CD4-positive, CD25-positive, alpha-beta regulatory T cell (primary cell): Measurements from ENCODE around the gene SLC18B1. TPM values are rescaled to one million over a fixed set of nuclear protein-coding genes. Genes with fewer than 3 reads are reported as not detected.

Experiments
- ATAC-seq, 2 donors: fragments of 150-1000 bp; cut with Tn5 transposase; one replicate each; pipeline ENCODE4 v1.10.0; 2021; ENCODE audit warnings: low read depth in 2 of 2, moderate number of reproducible peaks in 2 of 2, moderate library complexity in 1 of 2
- DNase-seq, 3 donors: peaks; one replicate each; pipeline versions ENCODE4 v3.0.0 to v3.0.0-alpha.2; 2012 to 2022; ENCODE audit warnings: mixed read lengths in 1 of 3
- H3K27ac ChIP-seq: one replicate; pipeline ENCODE4 v1.7.0; 2013; ENCODE audit warnings: mild to moderate bottlenecking, low read length; ENCODE audit not compliant: insufficient read depth, poor library complexity, severe bottlenecking
- H3K27me3 ChIP-seq: one replicate; pipeline ENCODE4 v1.7.0; 2013; ENCODE audit warnings: low read length; ENCODE audit not compliant: control insufficient read depth, insufficient read depth
- H3K36me3 ChIP-seq: one replicate; pipeline ENCODE4 v1.7.0; 2013; ENCODE audit warnings: mild to moderate bottlenecking, low read length, moderate library complexity; ENCODE audit not compliant: control insufficient read depth, insufficient read depth
- H3K4me1 ChIP-seq: 2 replicates; pipeline ENCODE4 v1.7.0; 2013; ENCODE audit warnings: mild to moderate bottlenecking, low read length; ENCODE audit not compliant: insufficient read depth, control insufficient read depth, poor library complexity, severe bottlenecking
- H3K4me3 ChIP-seq: one replicate; pipeline ENCODE4 v1.7.0; 2013; ENCODE audit warnings: low read depth, mild to moderate bottlenecking, low read length, moderate library complexity
- H3K9me3 ChIP-seq, 2 experiments: 1 replicate in 1 of 2; 2 replicates in 1 of 2; pipeline ENCODE4 v1.7.0; 2013; ENCODE audit warnings: low read length in 2 of 2, mild to moderate bottlenecking in 1 of 2, moderate library complexity in 1 of 2; ENCODE audit not compliant: control insufficient read depth in 2 of 2
- H3K27ac Mint-ChIP-seq, 3 donors: one replicate each; pipeline ENCODE4 v1.8.0; 2020 to 2022; ENCODE audit warnings: mild to moderate bottlenecking in 3 of 3, mixed read lengths in 3 of 3, moderate library complexity in 2 of 3
- H3K27me3 Mint-ChIP-seq: one replicate; pipeline ENCODE4 v1.8.0; 2022; ENCODE audit warnings: mild to moderate bottlenecking, mixed read lengths
- H3K36me3 Mint-ChIP-seq: one replicate; pipeline ENCODE4 v1.8.0; 2020; ENCODE audit warnings: mixed read lengths
- H3K4me1 Mint-ChIP-seq, 4 donors: one replicate each; pipeline ENCODE4 v1.8.0; 2020 to 2022; ENCODE audit warnings: mixed read lengths in 4 of 4, mild to moderate bottlenecking in 1 of 4
- H3K4me3 Mint-ChIP-seq, 4 donors: one replicate each; pipeline ENCODE4 v1.8.0; 2020 to 2022; ENCODE audit warnings: mild to moderate bottlenecking in 4 of 4, mixed read lengths in 4 of 4, moderate library complexity in 3 of 4
- H3K9me3 Mint-ChIP-seq, 7 donors: one replicate each; pipeline ENCODE4 v1.8.0; 2020 to 2022; ENCODE audit warnings: mixed read lengths in 7 of 7, mild to moderate bottlenecking in 3 of 7, moderate library complexity in 2 of 7
- polyA plus RNA-seq, 4 donors: library from polyadenylated mRNA; unstranded; fragments of 300-500 nt; fragmentation: Illumina TruSeq; gene quantifications; one replicate each; pipeline ENCODE4 v1.2.3, GENCODE V29; 2021
- total RNA-seq: library from RNA; stranded (reverse); gene quantifications from one replicate; pipeline ENCODE4 v1.2.3, GENCODE V29; 2022

SLC18B1 gene
- total and polyA plus RNA-seq, 5 donors from 2014 or later: 9.8 to 28.2 (median 23.0) TPM

- ATAC-seq (no peak), DNase-seq (peak in 1 of 3 donors; percentile 31)
- Mint-ChIP-seq H3K9me3 (peaks cover 0 to 1% (median 0%) of the 10 kb centered on the region in 7 donors), H3K4me1 (peaks cover 0 to 17% (median 7%) of the 10 kb centered on the region in 4 donors), H3K36me3 (no peaks in the 10 kb centered on the region), H3K4me3 (no peak overlapping the region), H3K27me3 (peaks cover 9% of the 10 kb centered on the region), H3K27ac (no peak overlapping the region)
- Histone ChIP-seq H3K9me3 (no peaks in the 10 kb centered on the region), H3K27ac (no peak overlapping the region), H3K36me3 (no peaks in the 10 kb centered on the region), H3K4me1 (no peaks in the 10 kb centered on the region), H3K4me3 (peak overlapping the region; percentile 34), H3K27me3 (no peaks in the 10 kb centered on the region)
Measured at GRCh38 chr6:132725947-132726607, 72.4 kb downstream of the SLC18B1 start.

GRCh38 chr6:132725471-132725870, 73.0 kb downstream of the SLC18B1 start:
- Mint-ChIP-seq H3K4me1 (peaks cover 0 to 17% (median 7%) of the 10 kb centered on the region in 4 donors), H3K36me3 (no peaks in the 10 kb centered on the region), H3K9me3 (peaks cover 0 to 1% (median 0%) of the 10 kb centered on the region in 7 donors), H3K27me3 (peaks cover 9% of the 10 kb centered on the region), H3K4me3 (no peak overlapping the region), H3K27ac (no peak overlapping the region)
- no peaks in the 10 kb centered on the region for H3K4me1 ChIP-seq
- ATAC-seq (no peak), DNase-seq (no peak)
- no peaks in the 10 kb centered on the region for H3K9me3 ChIP-seq
- H3K27me3 ChIP-seq: no peaks in the 10 kb centered on the region
- no peak overlapping the region for H3K4me3 ChIP-seq
- H3K36me3 ChIP-seq: no peaks in the 10 kb centered on the region
- H3K27ac ChIP-seq: no peak overlapping the region

GRCh38 chr6:132719736-132720448, 78.5 kb downstream of the SLC18B1 start:
- Histone ChIP-seq H3K27ac (no peak overlapping the region), H3K36me3 (no peaks in the 10 kb centered on the region), H3K27me3 (no peaks in the 10 kb centered on the region), H3K4me1 (no peaks in the 10 kb centered on the region), H3K4me3 (no peak overlapping the region), H3K9me3 (no peaks in the 10 kb centered on the region)
- no peak overlapping the region for H3K27ac Mint-ChIP-seq
- H3K9me3 Mint-ChIP-seq: peaks cover 0 to 1% (median 0%) of the 10 kb centered on the region in 7 donors
- no peak overlapping the region for H3K4me3 Mint-ChIP-seq
- ATAC-seq (no peak), DNase-seq (no peak)
- H3K27me3 Mint-ChIP-seq: peaks cover 9% of the 10 kb centered on the region
- H3K4me1 Mint-ChIP-seq: no peaks in the 10 kb centered on the region
- H3K36me3 Mint-ChIP-seq: no peaks in the 10 kb centered on the region

Other genes with a start within 250 kb of the SLC18B1 start
- not detected for gene TAAR8, start 246.0 kb downstream of the SLC18B1 start, total RNA-seq
- gene TAAR8, start 246.0 kb downstream of the SLC18B1 start, polyA plus RNA-seq: not detected
- gene TAAR6, start 228.3 kb downstream of the SLC18B1 start, total RNA-seq: not detected
- gene TAAR6, start 228.3 kb downstream of the SLC18B1 start, polyA plus RNA-seq: not detected
- gene TAAR5, start 208.9 kb downstream of the SLC18B1 start, total RNA-seq: not detected
- gene TAAR5, start 208.9 kb downstream of the SLC18B1 start, polyA plus RNA-seq: not detected
- gene TAAR2, start 174.4 kb downstream of the SLC18B1 start, total RNA-seq: not detected
- gene TAAR2, start 174.4 kb downstream of the SLC18B1 start, polyA plus RNA-seq: not detected
- not detected for gene TAAR1, start 139.5 kb downstream of the SLC18B1 start, total RNA-seq
- gene TAAR1, start 139.5 kb downstream of the SLC18B1 start, polyA plus RNA-seq: not detected
- gene VNN1, start 84.6 kb downstream of the SLC18B1 start, total RNA-seq: not detected
- under 1 TPM in 1 of 4 donors, not detected in 3; 0.07 TPM for gene VNN1, start 84.6 kb downstream of the SLC18B1 start, polyA plus RNA-seq
- gene VNN2, start 40.7 kb downstream of the SLC18B1 start, total RNA-seq: 4.1 TPM
- 10 to 100 TPM; 12.4 to 34.0 (median 21.3) TPM for gene VNN2, start 40.7 kb downstream of the SLC18B1 start, polyA plus RNA-seq
- 1,498 TPM for gene RPS12, start 15.9 kb upstream of the SLC18B1 start, total RNA-seq
- gene RPS12, start 15.9 kb upstream of the SLC18B1 start, polyA plus RNA-seq: 1,000 to 10,000 TPM; 1,919 to 3,031 (median 2,460) TPM